Activated naive CD4-positive, alpha-beta T cell treated with Interleukin-2 at 50 U/mL for 16 hours (primary cell): ENCODE results near the gene PHYH.
"Not testable (repeated sequence)": the region's sequence is repeated elsewhere in the genome, so short reads cannot be mapped to it uniquely, and the experiment has no call there.

Source experiments
- DNase-seq: peaks from one replicate; pipeline ENCODE4 v3.0.0-alpha.2; 2020

PHYH gene

DNA sequence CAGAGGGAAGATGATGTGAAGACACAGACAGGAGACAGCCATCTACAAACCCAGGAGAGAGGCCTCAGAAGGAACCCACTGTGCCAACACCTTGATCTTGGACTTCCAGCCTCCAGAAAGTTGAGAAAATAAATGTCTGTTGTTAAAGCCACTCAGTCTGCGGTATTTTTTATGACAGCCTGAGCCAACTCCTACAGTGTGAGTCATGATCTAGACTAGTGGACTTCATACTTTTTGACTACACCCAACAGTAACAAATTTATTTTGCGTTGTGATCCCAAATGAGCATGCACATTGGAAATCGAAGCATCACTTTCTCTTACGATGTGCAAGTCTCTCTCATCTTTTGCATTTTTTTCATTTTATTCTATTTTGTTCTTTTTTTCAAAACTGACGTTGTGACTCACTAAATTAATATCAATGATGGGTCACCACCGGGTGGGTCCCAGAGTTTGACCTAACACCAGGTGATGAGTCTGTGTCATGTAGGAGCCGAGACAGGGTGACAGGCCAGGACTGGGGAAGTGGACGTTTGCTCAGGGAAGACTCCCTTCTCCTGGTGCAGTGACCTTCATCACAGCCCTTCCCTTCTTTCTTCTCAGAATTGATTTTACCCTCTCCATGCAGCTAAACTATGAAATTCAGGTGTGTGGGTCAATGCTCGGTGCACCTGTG, 28.9 kb downstream of the PHYH start:
- DNase-seq, result no peak

DNA sequence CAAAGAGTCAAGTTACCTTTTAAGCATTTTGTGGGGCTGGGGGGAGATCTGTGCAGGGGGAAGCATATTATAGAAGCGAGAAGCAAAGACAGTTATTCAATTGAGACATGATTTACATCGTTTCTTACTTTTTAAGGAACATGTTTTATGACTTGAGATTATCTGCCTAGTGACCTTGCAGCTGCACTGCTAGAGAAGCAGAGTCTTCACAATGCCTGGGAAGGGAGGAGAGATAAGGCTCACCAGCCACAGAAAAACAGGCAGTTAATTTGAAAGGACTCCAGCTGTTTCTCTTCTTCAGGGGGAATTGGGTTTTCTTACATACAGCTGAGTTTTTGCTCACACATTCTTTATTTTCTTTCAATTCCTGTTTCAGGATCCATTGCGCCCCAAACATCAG, 31.0 kb downstream of the PHYH start:
- DNase-seq, result no peak

DNA sequence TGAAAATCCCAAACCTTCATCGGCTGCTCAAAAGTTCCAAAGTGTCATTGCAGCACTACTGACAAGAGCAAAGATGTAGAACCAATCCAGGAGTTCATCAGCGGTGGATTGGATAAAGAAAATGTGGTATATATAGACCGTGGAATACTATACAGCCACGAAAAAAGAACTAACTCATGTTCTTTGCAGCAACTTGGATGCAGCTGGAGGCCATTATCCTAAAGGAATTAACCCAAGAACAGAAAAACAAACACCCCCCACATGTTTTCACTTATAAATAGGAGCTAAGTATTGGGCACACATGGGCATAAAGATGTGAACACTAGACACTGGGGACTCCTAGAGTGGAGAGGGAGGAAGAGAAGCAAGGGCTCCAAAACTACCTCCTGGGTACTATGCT, 31.6 kb downstream of the PHYH start:
- no peak for DNase-seq

DNA sequence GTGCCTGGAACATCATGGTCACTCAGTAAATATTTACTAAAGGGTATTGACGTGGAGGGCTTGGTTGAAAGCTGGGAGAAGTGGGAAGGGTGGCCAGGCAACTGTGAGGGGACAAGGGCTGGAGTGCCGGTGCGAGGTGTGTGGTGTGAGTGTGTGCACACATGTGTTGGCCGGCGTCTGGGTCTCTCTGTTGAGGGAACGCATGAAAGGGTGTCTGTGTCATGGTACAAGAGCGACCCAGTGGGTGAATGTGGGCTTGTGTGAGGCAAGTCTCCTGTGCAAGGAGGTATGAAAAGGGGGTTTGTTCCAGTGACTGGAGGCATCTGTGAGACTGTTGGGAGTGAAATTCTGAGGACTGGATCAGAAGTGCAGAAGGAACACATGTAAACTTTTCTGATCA, 36.3 kb downstream of the PHYH start:
- no peak for DNase-seq

DNA sequence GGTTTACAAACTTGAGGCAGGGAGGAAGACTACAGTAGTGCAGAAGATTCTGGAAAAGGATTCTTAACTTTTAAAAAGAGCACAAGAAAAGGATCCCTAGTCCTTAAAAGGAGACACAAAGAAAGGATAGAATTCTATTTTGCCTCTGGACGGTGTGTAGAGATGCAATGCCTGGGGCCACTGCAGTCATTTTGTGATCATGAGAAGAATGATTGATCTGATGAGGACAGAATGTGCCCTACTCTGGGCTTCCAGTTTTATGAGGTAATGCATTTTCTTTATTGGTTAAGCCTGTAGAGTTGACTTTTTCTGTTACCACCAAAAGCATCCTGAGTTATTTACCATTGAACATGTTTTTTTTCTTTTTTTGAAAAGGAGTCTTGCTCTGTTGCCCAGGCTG, 37.4 kb downstream of the PHYH start:
- DNase-seq, result no peak

DNA sequence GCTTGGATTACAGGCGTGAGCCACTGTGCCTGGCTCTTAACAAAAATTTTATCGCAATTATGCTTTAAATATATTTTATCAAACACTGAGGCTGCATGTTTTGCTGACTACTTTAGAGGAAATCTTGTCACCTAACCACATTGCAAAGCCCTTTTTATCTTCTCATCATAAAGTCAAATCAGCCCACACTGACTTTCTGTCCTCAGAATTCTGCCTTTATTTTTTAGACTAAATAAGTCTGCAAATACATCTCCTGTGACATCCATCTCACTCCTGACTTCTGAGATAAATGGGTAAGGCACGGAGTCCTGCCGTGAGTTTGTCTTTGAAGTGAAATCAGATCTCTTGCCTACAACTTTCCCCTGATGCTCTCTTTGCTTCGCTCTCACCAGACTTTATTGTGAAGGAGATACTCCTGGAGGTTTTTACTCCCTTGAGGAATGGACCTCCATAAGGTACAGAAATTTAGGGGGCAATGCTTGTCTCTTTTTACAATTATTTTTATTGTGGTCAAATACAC, 42.2 kb downstream of the PHYH start:
- no peak for DNase-seq

DNA sequence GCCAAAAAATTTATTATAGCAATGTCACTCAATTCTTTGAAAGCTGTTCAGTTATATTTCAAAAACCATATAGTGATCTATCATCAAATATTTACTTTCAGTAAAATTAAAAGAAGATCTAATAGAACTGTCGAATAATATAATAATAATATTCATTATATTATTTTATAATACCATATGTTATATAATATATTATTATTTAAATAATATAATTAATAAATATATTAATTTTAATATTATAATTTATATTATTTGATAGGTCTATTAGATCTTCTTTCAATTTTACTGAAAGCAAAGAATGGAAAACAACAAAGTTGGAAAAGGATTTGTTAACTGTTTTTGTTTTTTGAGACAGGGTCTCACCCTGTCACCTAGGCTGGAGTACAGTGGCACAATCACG, 43.2 kb downstream of the PHYH start:
- DNase-seq, result no peak

DNA sequence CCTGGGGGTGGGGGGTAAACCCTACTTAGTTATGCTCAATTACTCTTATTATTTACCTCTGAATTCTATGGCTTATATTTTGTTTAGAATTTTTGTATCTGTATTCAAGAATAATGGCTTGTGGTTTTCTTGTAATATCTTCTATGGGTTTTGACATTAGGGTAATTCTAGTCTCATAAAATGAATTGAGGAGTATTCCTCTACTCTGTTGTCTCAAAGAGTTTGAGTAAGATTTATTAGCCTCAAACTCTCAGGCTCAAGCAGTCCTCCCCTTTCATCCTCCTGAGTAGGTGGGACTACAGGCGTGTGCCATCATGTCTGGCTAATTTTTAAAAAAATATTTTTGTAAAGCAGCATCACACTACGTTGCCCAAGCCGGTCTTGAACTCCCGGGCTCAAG, 46.1 kb downstream of the PHYH start:
- no peak for DNase-seq

DNA sequence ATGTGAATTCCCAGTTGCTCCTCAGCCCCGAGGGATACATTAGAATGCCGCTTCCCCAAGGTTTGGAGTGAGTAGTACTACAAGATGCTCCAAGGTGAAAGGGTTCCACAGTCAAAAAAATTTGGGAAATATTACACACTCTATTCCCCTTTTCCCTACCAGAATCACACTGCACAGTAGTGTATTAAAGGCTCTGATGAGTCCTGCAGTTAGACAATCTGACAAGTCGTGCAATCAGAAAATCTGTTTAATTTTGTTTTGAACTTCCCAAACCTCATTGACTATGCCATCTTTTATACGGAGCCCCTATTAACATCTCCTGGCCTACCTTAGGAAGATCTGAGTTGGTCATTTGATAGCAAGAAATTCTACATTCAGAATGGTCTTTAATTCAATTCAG, 52.1 kb downstream of the PHYH start:
- DNase-seq, result no peak

DNA sequence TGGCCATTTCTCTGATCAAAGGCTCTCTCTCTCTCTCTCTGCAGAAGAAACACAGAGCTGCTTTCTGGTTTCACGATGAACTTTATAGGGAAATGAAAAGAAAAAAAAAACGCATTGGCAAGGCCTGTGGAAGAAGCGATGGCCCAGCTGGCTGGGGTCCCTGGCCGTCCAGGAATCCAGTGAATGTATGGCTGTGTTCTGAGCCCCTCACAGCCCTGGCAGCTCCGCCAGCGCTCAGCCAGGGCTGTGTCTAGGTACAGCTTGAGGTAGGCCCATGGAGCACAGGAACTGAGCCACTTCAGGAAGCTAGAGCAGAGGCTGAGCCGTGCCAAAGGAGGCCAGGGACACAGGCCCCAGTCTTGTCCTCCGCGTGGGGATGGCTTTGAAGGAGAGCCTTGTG, 52.6 kb downstream of the PHYH start:
- DNase-seq, result no peak

DNA sequence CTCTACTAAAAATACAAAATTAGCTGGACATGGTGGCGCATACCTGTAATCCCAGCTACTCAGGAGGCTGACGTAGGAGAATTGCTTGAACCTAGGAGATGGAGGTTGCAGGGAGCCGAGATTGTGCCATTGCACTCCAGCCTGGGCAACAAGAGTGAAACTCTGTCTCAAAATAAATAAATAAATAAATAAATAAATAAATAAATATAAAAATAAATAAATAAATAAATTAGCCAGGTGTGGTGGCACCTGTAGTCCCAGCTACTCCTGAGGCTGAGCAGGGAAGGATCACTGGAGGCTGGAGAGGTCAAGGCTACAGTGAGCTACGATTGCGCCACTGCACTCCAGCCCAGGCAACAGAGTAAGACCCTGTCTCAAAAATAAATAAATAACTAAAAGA, 57.6 kb downstream of the PHYH start:
- not testable (repeated sequence) for DNase-seq

DNA sequence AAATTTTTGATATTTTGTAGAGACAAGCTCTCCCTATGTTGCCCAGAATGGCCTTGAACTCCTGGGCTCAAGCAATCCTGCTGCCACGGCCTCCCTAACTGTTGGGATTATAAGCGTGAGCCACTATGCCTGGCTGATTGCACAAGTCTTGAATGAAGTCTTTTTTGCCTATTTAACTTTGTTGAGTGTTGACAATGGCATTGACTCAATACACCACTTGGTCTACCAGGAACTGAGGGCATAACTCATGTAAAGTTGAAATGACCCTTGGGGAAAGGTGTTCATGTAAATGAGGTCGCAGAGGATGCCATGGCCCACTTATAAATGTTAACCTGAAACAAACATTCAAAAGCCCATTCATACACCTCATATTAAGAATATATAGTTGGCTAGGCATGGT, 58.3 kb downstream of the PHYH start:
- no peak for DNase-seq

DNA sequence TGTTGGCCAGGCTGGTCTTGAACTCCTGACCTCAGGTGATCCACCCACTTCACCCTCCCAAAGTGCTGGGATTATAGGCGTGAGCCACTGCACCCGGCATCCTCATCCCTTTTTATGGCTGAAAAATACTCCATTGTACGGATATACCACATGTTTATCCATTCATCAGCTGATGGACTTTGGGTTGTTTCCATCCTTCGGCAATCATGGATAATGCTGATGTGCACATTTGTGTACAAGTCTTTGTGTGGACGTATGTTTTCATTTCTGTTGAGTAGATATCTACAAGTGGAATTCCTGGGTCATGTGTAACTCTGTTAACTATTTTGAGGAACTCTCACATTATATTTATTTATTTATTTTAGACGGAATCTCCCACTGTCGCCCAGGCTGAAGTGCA, 59.9 kb downstream of the PHYH start:
- DNase-seq, result no peak

DNA sequence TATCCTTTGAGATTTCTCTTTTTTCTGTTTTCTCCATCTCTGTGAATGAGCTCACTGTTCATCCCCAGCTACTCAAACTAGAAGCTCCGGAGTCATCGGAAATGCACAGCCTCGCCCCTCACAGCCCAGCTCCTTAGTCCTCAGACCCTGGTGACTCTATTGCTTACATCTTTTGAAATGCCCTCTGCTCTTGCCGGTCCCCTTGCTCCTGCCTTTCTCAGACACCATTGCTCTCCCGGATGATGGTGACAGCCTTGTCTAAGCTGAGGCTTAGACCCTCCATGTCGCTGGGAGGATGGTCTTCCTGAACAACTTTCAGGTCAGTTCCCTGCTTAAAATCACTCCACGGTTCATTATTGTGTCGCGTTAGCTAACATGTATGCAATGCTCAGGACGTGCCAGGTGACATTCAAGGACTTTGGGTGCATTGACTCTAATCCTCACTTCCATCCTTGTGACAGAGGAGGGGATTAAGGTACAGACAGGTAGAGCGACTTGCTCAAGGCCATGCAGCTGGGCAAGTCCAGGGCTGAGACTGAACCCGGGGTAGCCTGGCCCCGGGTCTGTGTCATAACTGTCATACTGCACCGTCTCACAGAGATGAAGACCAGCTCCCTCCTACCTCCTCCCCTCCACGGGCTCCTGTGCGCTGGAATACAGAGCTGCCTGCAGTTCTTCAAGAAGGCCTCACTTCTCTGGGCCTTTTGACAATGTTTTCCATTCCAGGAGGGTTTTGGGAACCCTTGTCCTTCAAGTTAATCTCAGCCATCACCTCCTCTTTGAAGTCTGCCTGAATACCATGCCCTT, 61.4 kb downstream of the PHYH start:
- no peak for DNase-seq

DNA sequence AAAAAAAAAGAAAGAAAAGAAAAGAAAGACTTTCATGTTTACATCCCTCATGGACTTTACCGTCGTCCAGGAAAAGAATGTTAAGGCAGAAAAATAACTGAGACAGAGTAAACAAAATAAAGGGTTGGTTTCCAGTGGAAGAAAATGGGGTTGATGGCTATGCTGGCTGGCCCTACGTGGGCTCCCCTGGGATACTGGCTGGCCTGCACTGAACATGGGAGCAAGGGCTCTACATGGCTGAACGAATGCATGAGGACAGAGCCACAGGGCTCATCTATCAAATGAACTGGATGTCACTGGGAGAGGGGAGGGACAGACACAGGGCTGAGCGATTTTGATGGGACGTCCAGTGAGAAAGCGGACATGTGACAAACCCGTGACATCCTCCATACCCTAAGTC, 63.2 kb downstream of the PHYH start:
- DNase-seq, result no peak

DNA sequence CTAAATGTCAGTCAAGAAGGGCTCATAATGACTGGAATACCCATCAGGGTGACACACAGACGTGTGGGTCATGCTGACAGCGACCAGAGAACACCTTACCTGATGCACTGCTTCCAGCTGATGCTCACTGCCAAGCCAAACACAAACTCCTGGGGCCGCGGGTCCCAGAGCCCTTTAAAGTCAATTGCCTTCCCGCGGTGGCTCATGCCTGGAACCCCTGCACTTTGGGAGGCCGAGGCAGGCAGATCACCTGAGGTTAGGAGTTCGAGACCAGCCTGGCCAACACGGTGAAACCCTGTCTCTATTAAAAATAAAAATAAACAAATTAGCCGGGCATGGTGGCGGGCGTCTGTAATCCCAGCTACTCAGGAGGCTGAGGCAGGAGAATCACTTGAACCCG, 65.1 kb downstream of the PHYH start:
- not testable (repeated sequence) for DNase-seq

DNA sequence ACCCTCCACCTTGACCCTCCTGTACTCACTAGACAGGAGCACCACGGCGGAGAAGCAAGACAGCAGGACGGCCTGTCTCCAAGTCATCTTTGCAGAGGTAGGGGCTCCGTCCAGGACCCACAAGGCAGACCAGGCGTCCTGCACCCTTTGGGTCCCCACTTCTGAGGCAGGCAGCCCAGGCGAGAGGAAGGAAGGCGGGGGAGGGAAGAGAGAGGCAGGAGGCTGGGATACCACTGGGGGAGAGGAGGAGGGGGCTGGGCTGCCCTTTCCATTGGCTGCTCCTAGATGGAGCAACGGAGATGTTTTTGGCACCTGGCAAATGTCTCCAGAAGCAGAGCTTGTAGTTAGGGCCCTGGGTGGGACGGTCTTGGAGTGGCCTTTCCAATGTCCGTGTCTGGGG, 65.7 kb downstream of the PHYH start, which contains the start of gene UCMA:
UCMA (minus strand) TSS at position 203 of the 400 bp plus-strand sequence; CDS start at position 87, 116 bp downstream.
- DNase-seq, result no peak

DNA sequence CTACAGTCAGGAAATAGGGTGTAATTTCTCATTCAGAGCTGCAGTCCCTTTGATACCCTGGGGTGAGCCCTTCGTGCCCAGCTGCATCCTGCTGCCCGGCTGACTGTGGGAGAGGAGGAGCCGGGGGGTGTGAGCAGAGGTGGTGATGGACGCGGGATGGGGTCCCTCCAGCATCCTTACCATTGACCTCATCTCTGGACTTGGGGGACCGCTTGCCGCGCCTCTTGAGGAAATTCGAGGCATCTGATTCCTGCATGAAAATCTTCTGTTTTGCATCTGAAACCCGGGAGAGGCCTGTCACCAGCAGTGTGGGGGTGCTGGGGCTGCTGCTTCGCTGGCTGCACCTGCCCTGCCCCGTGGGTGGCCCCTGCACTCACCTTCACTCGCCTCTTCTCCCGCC, 66.5 kb downstream of the PHYH start:
- no peak for DNase-seq

DNA sequence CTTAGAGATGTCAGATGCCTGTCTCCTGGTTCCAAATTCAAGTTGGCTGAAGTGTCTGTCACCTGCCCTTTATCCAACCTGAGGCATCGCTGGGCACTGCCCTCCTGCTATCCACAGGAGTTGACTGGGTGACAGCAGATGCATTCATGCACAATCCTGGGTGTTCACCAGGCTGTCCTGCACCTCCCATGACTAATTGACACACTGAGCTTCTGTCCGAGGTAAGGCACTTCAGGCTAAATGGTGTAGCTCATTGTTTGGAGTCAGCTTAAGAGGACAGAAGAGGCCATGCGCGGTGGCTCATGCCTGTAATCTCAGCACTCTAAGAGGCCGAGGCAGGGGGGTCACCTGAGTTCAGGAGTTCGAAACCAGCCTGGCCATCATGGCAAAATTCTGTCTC, 68.1 kb downstream of the PHYH start:
- DNase-seq, result no peak

DNA sequence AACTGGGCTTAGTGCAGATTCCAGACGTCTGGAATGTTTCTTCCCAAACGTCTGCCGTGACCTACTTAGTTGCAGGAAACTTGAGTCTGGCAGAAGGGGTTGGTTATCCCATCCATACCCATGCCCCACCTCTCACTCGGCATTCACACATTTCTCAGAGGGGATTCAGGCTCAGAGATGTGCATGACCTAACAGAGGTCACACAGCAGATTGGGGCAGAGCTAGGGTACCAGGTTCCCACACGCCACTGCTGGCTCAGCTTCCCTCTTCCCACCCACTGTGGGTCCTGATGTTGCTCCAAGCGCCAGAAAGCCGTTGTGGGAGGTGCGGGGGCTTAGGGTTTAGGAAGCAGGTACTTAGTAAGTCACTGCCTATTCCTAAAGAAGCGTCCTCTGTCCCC, 68.7 kb downstream of the PHYH start:
- DNase-seq, result no peak
